HG03039 (cell line): ENCODE measurements around the gene PTPRK.
A peak's percentile ranks its signal among the peaks of the same experiment; 100 is the strongest.

Experiments
- ATAC-seq: cut with Tn5 transposase; IDR thresholded peaks from one replicate; pipeline ENCODE4 v1.9.1; 2021; ENCODE audit warnings: mild to moderate bottlenecking, moderate library complexity; ENCODE audit not compliant: unreplicated experiment

Gene PTPRK

DNA sequence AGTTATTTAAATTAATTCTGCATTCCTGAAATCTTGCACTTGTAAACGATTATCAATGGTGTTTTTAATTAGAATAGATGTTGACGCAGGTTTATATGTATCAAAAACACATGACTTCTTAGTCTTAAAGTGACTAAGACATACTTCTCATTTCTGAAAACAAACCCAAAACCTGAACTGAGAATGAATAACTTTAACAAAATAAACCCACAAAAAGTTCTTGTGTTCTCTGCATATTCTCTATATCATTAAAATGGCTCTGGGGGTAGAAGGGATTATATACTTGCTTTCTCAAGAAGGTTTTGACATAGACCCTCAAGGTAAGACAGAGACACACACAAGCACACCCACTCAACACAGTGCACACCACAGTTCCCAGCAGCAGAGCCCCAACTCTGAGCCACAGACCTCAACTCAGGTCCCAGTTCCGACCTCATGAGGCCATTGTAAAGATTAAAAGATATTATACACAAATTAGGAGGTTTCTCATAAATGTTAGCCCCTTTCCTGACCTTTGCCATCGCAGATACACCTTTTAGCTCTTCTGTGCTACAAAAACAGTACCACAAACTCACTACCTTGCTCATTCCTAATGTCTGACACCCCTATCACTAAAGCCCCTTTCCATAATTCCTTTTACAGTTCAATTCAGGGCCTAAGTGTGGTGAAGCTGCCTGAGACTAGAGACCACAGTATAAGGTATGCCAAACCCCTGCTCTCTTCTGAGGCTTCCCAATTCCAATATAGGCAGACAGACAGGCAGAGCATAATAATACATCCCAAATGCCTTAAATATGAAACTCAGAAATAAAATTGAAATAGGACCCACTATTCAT lies 267.8 kb downstream of the PTPRK start:
- ATAC-seq, result no peak

DNA sequence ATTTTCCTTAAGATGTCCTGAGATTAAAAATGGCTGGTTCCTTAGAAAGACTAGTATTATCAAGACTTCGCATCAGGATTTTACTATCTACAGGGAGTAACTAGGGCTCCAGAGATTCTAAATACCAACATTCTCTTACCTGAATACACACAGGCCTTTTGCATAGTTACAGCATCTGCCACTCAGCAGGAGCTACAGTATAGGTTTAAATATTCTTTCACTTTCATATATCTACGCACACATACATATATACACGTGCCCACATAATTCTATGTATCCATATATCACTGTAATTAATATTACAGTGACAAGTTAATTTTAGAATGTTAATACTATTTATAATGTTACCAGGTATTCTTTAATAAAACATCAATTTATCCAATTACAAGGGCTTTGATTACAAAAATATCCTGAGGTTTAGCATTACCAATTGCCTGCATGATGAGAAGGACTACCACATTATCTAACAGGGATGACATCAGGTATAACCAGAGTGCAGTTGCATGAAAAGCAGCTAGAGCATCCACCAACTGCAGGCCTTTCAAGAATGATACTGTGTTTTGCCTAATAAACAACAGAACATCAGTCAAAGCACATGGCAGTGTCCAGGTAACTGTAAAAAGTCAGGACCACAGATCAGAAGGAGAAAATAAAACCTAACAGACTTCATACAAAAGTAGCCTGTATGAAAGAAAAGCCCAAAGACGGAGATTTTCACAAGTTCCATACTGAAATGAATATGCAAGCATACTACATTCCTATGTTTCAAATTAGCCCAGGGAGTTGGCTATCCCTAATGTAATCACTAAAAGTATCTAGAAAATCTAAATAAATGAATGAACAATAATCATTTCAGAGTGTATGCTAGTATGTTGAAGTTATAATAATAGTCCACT lies 268.7 kb downstream of the PTPRK start:
- no peak for ATAC-seq

DNA sequence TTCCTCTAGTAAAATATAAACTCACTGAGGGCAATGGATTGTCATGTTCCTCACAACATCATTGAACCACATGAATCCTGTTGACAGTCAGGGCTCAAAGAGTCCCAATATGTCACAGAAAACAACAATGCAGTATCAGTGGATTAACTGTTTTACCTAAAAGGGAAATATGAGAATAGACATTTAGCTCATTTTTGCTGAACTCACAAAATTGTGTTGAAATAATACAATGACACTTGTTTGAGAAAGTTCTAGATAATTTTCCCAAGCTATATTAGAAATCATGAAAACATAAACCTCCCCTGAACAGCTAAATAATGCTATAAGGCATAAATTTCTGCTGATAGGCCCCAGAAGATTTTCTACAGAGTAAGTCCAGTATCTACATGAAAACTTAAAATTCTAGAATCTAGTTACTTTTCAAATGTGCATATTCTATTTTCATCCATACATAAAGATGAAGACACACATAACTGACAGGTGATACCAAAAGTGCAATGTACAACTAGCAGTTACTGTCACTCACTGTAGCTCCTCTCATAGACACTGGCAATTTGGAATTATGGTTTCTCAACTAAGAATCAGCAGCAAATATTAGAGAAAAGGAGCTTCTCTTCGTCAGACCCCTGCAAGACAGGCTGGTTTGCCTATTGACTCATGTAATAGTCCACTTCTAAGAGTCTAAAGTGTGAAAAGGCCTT lies 269.9 kb downstream of the PTPRK start:
- no peak for ATAC-seq

DNA sequence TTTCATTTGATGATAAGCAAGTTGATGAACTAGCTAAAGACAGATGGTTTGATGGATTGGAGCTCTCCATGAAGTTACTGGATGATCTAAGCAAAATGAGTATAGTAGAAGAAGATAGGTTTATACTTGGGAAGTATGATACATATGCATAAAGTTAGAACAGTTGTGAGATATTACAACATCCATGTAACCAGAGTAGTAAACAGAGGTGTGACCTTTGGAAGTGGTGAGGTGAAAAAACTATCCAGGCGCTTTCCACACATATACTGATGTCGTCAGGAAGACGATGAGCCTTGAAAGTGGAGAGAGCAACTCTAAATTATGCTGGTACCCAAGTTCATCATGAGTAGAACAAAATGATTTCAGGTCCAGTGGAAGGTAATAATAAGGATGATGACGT lies 271.0 kb downstream of the PTPRK start:
- no peak for ATAC-seq

DNA sequence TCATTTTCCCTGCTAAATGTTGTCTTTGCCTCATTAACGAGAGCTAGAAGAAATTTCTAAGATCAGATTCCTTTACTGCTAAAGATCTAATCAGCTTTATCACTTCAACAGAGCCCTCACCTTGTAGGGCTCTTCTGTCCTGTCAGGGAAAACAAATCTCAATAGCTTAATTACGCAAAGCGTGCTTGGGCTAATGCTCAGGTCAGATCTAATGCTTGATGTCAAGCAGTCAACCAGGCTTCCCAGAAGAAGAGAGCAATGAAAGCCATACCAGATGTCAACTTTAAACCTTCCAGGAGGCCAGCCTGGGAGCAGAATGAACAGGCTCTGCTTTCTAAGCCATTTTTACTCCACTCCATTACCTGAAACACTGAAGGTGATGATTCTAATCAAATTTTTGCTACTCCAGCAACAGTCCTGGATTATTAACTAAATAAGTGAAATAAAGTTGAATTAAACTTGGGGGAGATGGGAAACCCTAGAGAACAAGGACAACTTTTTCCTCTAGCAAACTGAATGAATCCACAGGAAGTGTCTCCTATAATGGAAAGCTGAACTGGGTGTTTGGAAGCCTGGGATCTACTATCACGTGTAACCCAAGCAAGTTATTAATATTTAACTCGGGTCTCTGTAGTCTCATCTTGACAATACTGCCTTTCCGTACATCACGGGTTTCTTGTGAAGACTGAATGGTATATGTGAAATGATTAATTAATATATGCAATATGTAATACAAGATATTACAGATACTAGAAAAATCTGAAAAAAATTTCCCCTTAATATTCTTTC lies 273.7 kb downstream of the PTPRK start:
- ATAC-seq, result no peak

DNA sequence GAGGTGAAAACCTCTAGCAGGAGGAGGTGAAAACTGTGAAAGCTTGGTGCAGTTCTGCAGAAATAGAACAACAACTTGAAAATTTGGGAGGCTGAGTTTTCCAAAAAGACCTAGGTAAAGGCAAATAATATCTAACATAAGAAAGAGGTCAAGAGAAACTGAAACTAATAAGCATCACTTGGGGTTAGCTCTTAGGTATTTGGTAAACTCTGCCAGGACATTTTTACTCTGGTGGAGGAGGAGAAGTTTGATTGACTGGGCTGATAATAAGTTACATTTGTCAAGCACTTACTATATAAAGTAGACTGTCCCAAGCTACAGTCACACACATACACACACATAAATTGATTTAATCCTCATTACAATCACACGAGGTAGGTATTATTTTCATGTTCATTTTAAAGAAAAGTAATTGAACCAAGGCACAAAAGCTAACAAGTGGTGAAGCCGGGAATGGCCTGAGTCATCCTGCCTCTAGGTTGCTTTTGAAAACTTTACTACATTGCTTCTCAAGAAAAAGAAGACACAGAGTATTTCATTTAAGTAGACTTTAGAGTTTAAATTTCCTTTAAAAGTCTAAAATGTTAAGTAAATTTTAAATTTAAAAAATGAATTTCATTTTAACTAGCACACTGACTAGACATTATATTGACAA lies 275.5 kb downstream of the PTPRK start:
- ATAC-seq, result no peak

DNA sequence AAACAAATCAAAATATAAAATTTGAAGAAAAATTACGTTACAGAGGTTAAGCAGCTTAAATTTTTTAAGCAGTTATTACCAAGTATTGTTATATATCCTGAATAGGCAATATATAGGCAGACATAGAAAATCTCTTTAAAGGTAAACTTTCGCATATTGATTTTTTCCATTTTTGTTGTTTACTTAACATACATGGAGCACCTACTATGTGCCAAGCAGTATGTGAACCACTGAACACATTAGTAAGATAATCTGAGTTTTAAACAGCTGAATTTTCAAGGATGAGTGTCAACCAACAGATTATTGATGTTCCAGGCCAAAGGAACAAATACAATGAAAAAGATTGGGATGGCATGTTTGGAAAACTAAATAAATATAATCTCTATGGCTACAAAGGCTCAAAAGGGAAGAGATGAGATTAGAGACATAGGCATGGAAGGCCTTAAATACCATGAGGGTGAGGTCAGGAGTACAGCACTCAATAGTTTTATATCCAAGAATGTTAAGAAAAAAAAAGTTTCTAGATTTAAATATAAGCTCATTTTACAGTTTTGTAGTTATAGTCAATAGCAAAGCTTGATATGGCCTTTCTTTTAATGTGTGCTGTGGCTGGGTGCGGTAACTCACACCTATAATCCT lies 277.5 kb downstream of the PTPRK start:
- no peak for ATAC-seq

DNA sequence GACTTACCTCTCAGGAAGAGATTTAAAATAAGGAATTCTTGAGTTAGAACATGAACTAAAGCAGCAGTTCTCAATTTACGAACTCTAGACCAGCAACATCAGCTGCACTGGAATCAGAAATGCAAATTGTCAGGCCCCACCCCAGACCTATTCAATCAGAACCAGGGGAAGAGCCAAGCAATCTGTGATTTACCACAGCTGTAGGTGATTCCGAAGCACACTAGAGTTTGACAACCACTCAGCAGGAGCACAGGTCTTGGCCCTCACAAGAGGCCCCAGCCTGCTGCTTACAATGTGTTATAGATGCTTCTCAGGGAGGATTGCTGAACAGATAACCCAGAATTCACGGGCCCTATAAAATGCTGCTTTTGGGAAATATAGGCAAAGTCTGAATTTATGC lies 279.2 kb downstream of the PTPRK start:
- ATAC-seq, result peak; percentile 65

DNA sequence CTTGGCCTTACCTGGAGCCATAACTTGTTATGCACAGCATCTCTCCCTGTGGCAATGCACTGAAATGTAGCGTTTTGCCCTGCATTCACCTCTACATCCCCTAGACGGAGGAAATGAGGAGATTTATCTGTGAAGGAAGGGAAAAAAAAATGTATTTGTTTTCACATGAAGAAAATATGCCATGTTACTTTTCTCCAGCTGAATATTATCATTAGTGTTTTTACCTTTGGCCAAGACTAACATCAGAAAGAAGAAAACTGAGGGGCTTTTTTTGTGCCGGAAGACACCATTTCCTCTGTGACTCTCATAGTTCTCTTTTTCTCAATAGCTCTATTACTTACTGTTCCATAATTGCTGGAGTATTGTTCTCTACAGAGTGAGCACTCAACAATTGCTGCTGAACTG lies 280.4 kb downstream of the PTPRK start:
- ATAC-seq, result peak; percentile 54

DNA sequence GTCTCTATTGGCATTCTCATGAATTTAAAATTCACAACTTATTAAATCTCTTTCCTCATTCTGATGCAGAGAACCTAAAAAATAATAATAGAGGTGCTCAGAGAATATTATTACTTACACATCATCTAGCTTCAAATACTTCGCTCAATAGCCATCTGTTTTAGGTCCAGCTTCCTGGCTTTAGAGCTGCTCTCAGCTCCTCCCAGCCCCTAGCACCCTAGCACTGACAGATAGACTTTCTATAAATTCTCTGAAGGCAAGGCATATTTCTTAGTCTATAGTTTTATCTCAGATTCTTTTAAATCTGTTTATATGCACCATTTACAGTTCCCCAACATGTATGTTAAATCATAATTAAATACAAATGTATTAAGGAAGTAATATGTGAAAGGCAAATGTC lies 281.3 kb downstream of the PTPRK start:
- no peak for ATAC-seq

DNA sequence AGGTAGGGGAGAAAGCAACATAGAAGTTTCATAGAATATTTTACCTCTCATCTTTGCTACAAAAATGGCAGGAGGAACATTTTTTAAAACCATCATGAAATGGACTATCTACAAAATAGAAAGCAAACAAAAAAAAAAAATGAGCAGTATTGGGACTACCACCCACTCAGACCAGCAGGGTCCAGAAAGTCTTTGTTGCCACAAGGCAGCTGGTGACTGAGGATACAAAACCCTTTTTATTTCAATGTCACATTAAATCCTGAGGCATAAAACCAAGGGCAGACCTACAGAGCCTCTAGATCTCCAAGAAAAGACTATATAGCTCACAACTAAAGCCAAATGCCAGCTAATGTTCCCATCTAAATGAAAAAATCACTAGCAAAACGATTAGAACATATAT lies 282.2 kb downstream of the PTPRK start:
- no peak for ATAC-seq

DNA sequence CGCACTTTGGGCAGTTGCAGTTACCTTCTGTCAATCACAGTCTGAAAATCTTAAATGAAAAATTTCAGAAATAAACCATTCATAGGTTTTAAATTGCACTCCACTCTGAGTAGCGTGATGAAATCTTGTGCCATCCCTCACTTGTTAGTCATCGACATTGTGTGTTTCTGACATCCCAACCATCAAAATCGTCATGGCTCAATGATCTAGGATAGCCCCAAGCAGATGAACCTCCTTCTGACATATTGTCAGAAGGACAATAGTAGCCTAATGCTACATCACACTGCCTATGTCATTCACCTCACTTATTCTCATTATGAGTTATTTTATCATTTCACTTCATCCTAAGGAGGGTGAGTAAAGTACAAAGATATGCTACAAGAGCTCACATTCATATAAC lies 284.8 kb downstream of the PTPRK start:
- ATAC-seq, result no peak

DNA sequence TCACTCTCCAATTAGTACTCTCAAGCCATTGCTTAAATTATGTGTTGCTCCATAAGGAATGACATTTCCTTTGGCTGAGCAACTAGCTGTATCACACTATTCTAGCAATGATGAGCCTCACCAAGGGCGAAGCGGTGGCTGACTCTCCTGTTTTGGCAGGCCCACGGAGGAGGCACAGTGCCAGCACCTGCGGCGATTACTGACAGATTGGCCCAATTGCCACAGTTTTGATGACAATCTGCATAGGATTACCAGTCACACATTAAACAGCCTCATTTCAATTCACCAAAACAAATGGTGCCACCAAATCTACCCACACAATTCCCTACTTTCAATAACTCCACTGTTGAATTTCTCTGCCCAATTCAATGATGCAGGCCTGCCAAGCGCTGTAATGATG lies 286.9 kb downstream of the PTPRK start:
- no peak for ATAC-seq

DNA sequence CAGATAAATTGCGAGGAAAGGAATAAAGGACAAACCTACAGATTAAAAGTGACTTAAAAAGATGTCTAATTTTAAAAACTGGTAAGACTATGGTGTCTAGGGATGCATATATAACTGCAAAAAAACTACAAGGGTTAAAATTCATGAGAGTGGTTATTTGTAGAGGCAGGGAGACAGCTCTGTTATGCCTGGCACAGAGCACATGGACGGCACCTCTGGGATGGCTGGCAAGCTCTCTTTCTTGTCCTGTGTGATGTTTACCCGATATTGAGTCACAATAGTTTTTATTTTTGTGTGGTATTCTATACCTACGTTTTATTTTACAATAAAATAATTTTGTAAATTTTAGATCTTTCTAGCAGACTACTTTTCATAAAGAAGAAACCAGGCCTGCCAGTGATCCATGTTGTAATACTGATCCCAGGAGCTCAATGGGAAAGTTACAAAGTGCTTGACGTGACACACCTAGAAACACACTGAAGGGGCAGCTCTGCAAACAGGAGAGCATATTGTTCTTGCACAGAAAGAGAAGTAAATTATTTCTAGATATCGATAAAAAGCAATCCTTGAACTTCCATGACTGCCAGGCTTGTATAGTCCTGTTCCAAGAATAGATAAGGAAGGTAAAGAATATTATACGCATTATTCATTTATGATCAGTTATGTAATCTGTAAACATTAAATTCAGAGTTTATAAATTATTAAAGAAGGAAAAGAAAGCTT lies 290.0 kb downstream of the PTPRK start:
- ATAC-seq, result no peak

DNA sequence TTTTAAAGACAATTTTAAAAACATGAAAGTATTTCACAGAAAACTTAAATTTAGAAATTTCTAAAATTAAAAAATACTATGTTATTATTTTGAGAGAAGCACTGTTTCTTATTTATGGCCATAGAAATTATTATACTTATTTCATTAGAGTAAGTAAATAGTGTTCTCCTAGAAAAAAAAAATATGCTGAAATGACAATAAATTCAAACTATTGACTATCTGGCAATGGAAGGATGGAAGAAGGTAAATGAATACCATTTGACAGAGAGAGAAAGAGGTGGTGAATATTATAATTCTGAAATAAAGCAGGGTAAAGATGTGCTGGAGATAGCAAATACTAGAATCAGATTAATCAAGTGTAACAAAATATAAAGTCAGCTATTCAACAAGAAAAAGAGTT lies 294.8 kb downstream of the PTPRK start:
- no peak for ATAC-seq

DNA sequence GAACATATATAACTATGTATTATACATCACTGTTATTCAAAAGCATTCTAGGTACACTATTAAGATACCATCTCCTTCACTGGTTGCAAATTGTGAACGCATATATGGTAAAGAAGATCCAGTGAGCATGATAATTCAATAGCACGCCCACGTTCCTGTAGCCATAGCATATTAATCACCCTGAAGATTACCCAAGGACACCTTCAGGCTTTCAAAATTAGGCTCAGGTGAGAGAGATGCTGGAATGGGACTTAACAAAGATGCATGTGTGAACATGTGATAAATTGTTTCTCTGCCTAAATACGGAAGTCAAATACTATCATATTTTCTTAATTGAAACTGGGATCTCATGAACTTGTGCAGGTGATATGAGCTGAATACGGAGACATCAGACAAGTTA lies 303.5 kb downstream of the PTPRK start:
- no peak for ATAC-seq

DNA sequence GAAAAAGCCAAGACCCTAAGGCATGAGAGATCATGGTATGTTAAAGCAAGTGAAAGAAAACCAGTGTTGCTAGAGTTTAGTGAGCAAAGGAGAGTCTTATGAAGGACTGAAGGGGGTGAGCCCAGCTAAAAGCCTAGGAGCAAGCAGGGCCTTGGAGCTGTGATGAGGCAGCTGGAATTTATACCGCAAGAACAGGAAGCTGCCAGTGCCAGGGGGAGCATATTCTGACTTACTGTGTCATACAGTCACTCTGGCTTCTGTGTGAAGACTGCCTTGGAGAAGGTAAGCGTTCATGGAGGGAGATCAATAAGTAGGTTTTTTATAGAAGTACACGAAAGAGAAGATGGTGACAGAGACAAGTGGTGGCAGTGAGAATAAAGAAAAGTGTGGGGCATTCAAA lies 310.6 kb downstream of the PTPRK start:
- ATAC-seq, result no peak

DNA sequence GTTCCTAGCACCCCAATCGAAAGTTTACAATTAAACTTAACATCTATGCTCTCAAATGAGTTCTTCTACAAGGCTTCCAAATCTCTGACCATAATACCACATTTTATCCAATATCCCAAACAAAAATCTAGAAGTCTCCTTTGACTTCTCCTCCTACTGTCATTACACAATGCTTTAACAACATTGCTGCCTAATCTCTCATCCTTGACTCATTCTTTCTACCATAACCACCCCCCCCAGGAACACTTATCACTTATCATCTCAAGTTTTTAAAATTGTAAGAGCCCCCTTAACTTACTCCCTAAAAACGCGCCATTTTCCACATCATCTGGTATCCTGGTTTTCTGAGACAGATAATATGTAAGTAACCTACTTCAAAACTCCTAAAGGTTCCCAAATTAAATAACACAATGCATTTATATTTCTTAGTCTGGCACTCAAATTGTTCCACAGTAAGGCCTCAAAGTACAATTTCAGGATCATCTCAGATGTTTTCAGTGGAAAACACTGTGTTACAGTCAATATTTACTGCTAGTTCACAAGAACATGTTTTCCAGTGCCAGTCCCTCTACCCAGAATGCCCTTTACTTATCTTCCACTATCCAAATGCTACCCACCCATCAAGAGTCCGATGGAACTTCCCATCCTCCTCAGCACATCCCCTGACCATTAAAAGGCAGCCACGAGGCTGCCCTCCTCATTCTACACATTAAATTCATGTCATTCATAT lies 311.4 kb downstream of the PTPRK start:
- ATAC-seq, result no peak
